Measurements from ENCODE around the gene TAAR5. TPM values are rescaled to one million over a fixed set of nuclear protein-coding genes. Genes with fewer than 3 reads are reported as not detected.

Gene TAAR5
- total RNA-seq, 1 experiment from 2014 or later: not detected

DNA sequence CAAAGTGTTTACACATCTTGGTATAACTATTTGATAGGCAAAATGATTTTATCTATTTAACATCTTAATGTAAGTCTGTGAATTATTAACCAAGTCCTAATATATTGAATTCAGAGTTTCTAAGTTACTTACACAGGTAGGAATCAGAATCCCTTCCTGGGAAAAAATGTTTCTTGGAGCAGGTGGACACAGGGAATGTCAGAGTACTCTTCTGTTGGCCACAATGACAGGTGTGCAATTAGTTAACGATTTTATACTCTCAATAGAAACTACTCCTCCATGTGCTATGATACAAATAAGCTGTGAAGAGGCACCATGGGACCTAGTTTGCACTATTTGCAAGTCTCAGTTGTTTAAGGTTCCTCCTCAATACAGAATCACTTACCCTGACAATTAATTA is 821 bp upstream of the TAAR5 start:
- no peaks in the 10 kb centered on the region for H3K27me3 Mint-ChIP-seq (ENCODE audit: unreplicated experiment)
- BruUV-seq (replicated peaks): no TSS peak
- no peak overlapping the region for H3K27ac Mint-ChIP-seq (ENCODE audit: unreplicated experiment)
- DNase-seq: no peak
- H3K4me1 Mint-ChIP-seq (ENCODE audit: low read depth, unreplicated experiment): peaks cover 11% of the 10 kb centered on the region
- intact Hi-C loops (cut with micrococcal nuclease; ENCODE audit: unreplicated experiment): loop anchor here (5.0 kb wide), 1 partner anchor 53 kb away; the partner anchor contains the start of gene TAAR9
- no peak overlapping the region for H3K4me3 Mint-ChIP-seq (ENCODE audit: low read depth, unreplicated experiment)
- no peaks in the 10 kb centered on the region for H3K36me3 Mint-ChIP-seq (ENCODE audit: insufficient read depth, unreplicated experiment)
- CTCF ChIA-PET: interaction anchor here (0.5 to 0.7 kb wide), 2 partner anchors 141 to 483 kb away, joined by 4 to 7 read pairs; no protein-coding TSS in a partner anchor
- TF ChIP-seq CTCF (IDR thresholded peaks at IDR 0.05; ENCODE audit: unreplicated experiment): no peak
- H3K9me3 Mint-ChIP-seq (ENCODE audit: low read depth, unreplicated experiment): no peaks in the 10 kb centered on the region

DNA sequence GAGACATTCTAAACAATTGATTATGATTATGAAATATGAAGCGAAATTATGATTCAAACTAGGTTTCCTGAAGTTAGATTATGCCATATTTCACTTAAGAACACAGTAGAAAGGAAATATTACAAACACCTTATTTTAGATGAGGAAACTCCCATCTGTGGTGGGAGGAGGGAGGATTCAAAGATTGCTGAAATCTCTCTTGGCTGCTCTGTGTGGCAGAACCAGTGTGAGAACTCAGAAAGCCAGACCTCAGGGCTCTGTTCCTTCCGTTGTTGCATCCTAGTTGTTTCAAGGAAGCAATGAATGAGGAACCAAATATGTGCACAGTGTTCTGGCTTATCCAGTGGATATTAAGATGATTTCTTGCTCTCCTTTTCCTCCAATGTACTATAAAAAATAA is 2.1 kb downstream of the TAAR5 start:
- Mint-ChIP-seq H3K36me3 (ENCODE audit: insufficient read depth, unreplicated experiment) (no peaks in the 10 kb centered on the region), H3K27me3 (ENCODE audit: unreplicated experiment) (no peaks in the 10 kb centered on the region), H3K9me3 (ENCODE audit: low read depth, unreplicated experiment) (no peaks in the 10 kb centered on the region), H3K4me3 (ENCODE audit: low read depth, unreplicated experiment) (no peak overlapping the region), H3K4me1 (ENCODE audit: low read depth, unreplicated experiment) (peaks cover 2% of the 10 kb centered on the region), H3K27ac (ENCODE audit: unreplicated experiment) (no peak overlapping the region)
- TF ChIP-seq CTCF (IDR thresholded peaks at IDR 0.05; ENCODE audit: unreplicated experiment): no peak
- BruUV-seq (replicated peaks): no TSS peak
- no peak for DNase-seq
- CTCF ChIA-PET: no interaction called here
- intact Hi-C loops (cut with micrococcal nuclease; ENCODE audit: unreplicated experiment): no loop called here

- no TSS peak for BruUV-seq (replicated peaks)
- no peak for DNase-seq
- H3K36me3 Mint-ChIP-seq (ENCODE audit: insufficient read depth, unreplicated experiment): no peaks in the 10 kb centered on the region
- intact Hi-C loops (cut with micrococcal nuclease; ENCODE audit: unreplicated experiment): no loop called here
- no peak overlapping the region for H3K4me3 Mint-ChIP-seq (ENCODE audit: low read depth, unreplicated experiment)
- CTCF ChIA-PET: interaction anchor here (1.0 kb wide), 1 partner anchor 56 kb away, joined by 3 read pairs; no protein-coding TSS in a partner anchor
- no peak overlapping the region for H3K27ac Mint-ChIP-seq (ENCODE audit: unreplicated experiment)
- peaks cover 4% of the 10 kb centered on the region for H3K9me3 Mint-ChIP-seq (ENCODE audit: low read depth, unreplicated experiment)
- no peak for TF ChIP-seq CTCF (IDR thresholded peaks at IDR 0.05; ENCODE audit: unreplicated experiment)
- no peaks in the 10 kb centered on the region for H3K4me1 Mint-ChIP-seq (ENCODE audit: low read depth, unreplicated experiment)
- no peaks in the 10 kb centered on the region for H3K27me3 Mint-ChIP-seq (ENCODE audit: unreplicated experiment)
Measured at GRCh38 chr6:132584698-132585097, 4.8 kb downstream of the TAAR5 start.

DNA sequence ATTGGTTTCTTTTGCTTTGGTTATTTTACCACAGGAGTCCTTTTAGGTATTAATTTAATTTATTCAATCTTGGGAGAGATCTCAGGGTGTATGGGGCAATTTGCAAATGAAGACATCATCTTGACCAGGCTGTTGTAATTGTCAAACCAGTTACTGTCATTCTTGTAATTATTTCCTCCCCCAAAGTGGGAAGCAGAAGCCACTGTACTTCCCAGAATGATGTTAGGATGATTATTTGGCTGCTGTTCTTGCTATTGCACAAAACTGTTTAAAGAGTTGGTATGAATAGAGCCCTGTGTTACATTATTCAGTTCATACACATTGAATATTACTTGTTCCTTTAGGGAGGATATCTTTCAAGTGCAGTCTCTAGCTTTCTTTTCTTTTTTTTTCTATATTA is 17.8 kb downstream of the TAAR5 start:
- Mint-ChIP-seq H3K27me3 (ENCODE audit: unreplicated experiment) (no peaks in the 10 kb centered on the region), H3K4me1 (ENCODE audit: low read depth, unreplicated experiment) (no peaks in the 10 kb centered on the region), H3K4me3 (ENCODE audit: low read depth, unreplicated experiment) (no peak overlapping the region), H3K9me3 (ENCODE audit: low read depth, unreplicated experiment) (peaks cover 2% of the 10 kb centered on the region), H3K27ac (ENCODE audit: unreplicated experiment) (no peak overlapping the region), H3K36me3 (ENCODE audit: insufficient read depth, unreplicated experiment) (no peaks in the 10 kb centered on the region)
- BruUV-seq (replicated peaks): no TSS peak
- CTCF ChIA-PET: no interaction called here
- no peak for DNase-seq
- TF ChIP-seq CTCF (IDR thresholded peaks at IDR 0.05; ENCODE audit: unreplicated experiment): no peak
- intact Hi-C loops (cut with micrococcal nuclease; ENCODE audit: unreplicated experiment): no loop called here
